Transverse colon (tissue), 4 donors: ENCODE measurements around the gene SVOP. TPM values are rescaled to one million over a fixed set of nuclear protein-coding genes. Genes with fewer than 3 reads are reported as not detected.
"Not testable (repeated sequence)": the region's sequence is repeated elsewhere in the genome, so short reads cannot be mapped to it uniquely, and the experiment has no call there.

Source experiments
- DNase-seq: peaks from one replicate; pipeline ENCODE4 v3.0.0-alpha.2; 2019
- H3K27ac ChIP-seq, 4 donors: fragments of 200-600 bp; sonication (generic); 2 replicates each; pipeline ENCODE4 v1.5.1; 2016 to 2018; ENCODE audit warnings: inconsistent platforms in 4 of 4
- H3K27me3 ChIP-seq: fragments of 200-600 bp; sonication (generic); 2 replicates; pipeline ENCODE4 v1.5.1; 2017; ENCODE audit warnings: inconsistent platforms
- H3K36me3 ChIP-seq, 4 donors: fragments of 200-600 bp; sonication (generic); 2 replicates each; pipeline ENCODE4 v1.5.1; 2017 to 2019; ENCODE audit warnings: inconsistent platforms in 4 of 4
- H3K4me1 ChIP-seq, 4 donors: fragments of 200-600 bp; sonication (generic); 2 replicates each; pipeline ENCODE4 v1.5.1; 2017 to 2020; ENCODE audit warnings: inconsistent platforms in 4 of 4
- H3K4me3 ChIP-seq, 4 donors: fragments of 200-600 bp; sonication (generic); 1 replicate in 1 of 4; 2 replicates in 3 of 4; pipeline versions ENCODE4 v1.5.1 to v1.6.1; 2017 to 2019; ENCODE audit warnings: inconsistent platforms in 4 of 4
- H3K9me3 ChIP-seq, 2 donors: fragments of 200-600 bp; sonication (generic); 2 replicates each; pipeline ENCODE4 v1.5.1; 2017 to 2019; ENCODE audit warnings: inconsistent platforms in 2 of 2
- CTCF ChIP-seq, 5 experiments: fragments of 200-600 bp in 3 of 5; fragments of 450-650 bp in 2 of 5; sonication (generic) in 3 of 5; IDR thresholded peaks; 1 replicate in 2 of 5; 2 replicates in 3 of 5; pipeline ENCODE4 v1.5.1; 2016 to 2017; ENCODE audit warnings: antibody characterized with exemption in 5 of 5, inconsistent platforms in 3 of 5, mild to moderate bottlenecking in 2 of 5, moderate library complexity in 1 of 5
- EP300 ChIP-seq: sonication (generic); formaldehyde crosslinking; IDR thresholded peaks from one replicate; pipeline ENCODE4 v1.6.1; 2017; ENCODE audit warnings: antibody characterized with exemption, low read depth
- POLR2A ChIP-seq: fragments of 450-650 bp; IDR thresholded peaks from one replicate; pipeline ENCODE4 v1.6.1; 2016; ENCODE audit warnings: antibody characterized with exemption, mild to moderate bottlenecking, moderate library complexity
- POLR2AphosphoS5 ChIP-seq, 3 donors: sonication (generic); formaldehyde crosslinking; IDR thresholded peaks; one replicate each; pipeline ENCODE4 v1.6.1; 2016; ENCODE audit warnings: antibody characterized with exemption in 3 of 3
- WGBS, 2 donors: methylation state at CpG; one replicate each; pipeline ENCODE4 v1.1.5; 2018; ENCODE audit warnings: low coverage in 1 of 2; 5-methylcytosine and 5-hydroxymethylcytosine counted together
- in situ Hi-C, 4 donors: fragments of 200-750 bp; cut with MboI; loops; one replicate each; pipeline versions ENCODE4 v1.15.0 to v1.15.1; 2017; ENCODE audit warnings: low sequenced_read_pairs in 3 of 4, low pct_ligation_motif_present in 1 of 4, low pct_unique_long_range_greater_than_20kb in 1 of 4
- intact Hi-C: fragments of 100-400 bp; cut with DNase I; formaldehyde crosslinking; loops from one replicate; pipeline ENCODE4 v1.15.1; 2023; ENCODE audit warnings: low total_unique reads
- total RNA-seq, 4 donors: library from RNA; depleted of rRNA; stranded (reverse); fragments of >200 nt; gene quantifications; one replicate each; pipeline ENCODE4 v1.1.0, GENCODE V29; 2016

Gene SVOP
- total RNA-seq, 4 donors from 2014 or later, result 0.16 to 0.55 TPM; not detected in 2

GRCh38 chr12:109044241-109044640 lies 23.4 kb upstream of the SVOP start:
- peaks cover 0 to 5% (median under 1%) of the 10 kb centered on the region in 4 donors for H3K4me1 ChIP-seq
- in situ Hi-C loops (no loop called here), intact Hi-C loops (no loop called here)
- WGBS, 2 donors, result 93 to 100% methylated on average over 2 to 5 of the region's 5 CpGs
- no peak overlapping the region for H3K27ac ChIP-seq
- no peak overlapping the region for H3K4me3 ChIP-seq
- peaks cover 28% of the 10 kb centered on the region for H3K27me3 ChIP-seq
- no peaks in the 10 kb centered on the region for H3K36me3 ChIP-seq
- TF ChIP-seq POLR2A (no peak), EP300 (no peak), POLR2AphosphoS5 (IDR thresholded peaks at IDR 0.05) (no peak), CTCF (IDR thresholded peaks at IDR 0.05) (no peak)
- H3K9me3 ChIP-seq, result no peaks in the 10 kb centered on the region
- DNase-seq, result no peak

DNA sequence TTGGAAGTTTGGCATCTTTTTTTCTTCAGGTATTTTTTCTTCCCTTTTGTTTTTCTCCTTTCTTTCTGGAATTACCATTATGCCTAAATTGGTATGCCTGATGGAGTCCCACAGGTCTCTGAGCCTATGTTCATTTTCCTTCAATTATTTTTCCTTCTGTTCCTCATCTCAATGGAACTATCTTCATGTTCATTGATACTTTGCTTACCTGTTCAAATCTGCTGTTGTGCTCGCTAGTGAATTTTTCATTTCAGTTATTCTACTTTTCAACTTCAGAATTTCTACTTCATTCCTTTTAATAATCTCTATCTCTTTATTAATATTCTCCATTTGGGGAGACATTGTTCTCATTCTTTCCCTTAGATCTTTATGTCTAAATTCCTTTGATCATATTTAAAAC lies 16.1 kb upstream of the SVOP start:
- no peaks in the 10 kb centered on the region for H3K36me3 ChIP-seq
- H3K4me3 ChIP-seq, result no peak overlapping the region
- peaks cover 8% of the 10 kb centered on the region for H3K27me3 ChIP-seq
- no peaks in the 10 kb centered on the region for H3K4me1 ChIP-seq
- intact Hi-C loops (no loop called here), in situ Hi-C loops (no loop called here)
- TF ChIP-seq CTCF (IDR thresholded peaks at IDR 0.05), result no peak
- TF ChIP-seq EP300, result no peak
- TF ChIP-seq POLR2AphosphoS5 (IDR thresholded peaks at IDR 0.05), result no peak
- TF ChIP-seq POLR2A, result no peak
- no peaks in the 10 kb centered on the region for H3K9me3 ChIP-seq
- DNase-seq, result no peak
- no peak overlapping the region for H3K27ac ChIP-seq
- WGBS, 2 donors, result 87 to 88% methylated on average over 1 of the region's 1 CpG

GRCh38 chr12:109033239-109034196 lies 12.7 kb upstream of the SVOP start:
- Histone ChIP-seq H3K36me3 (no peaks in the 10 kb centered on the region), H3K4me3 (no peak overlapping the region), H3K27me3 (no peaks in the 10 kb centered on the region), H3K4me1 (no peaks in the 10 kb centered on the region), H3K9me3 (no peaks in the 10 kb centered on the region), H3K27ac (no peak overlapping the region)
- TF ChIP-seq CTCF (IDR thresholded peaks at IDR 0.05), result no peak
- TF ChIP-seq POLR2AphosphoS5 (IDR thresholded peaks at IDR 0.05), result no peak
- no peak for TF ChIP-seq EP300
- no peak for TF ChIP-seq POLR2A
- 38 to 39% methylated on average over 7 of the region's 7 CpGs for WGBS, 2 donors
- in situ Hi-C loops, result no loop called here
- DNase-seq, result no peak
- intact Hi-C loops, result no loop called here

GRCh38 chr12:109029411-109029810 lies 8.5 kb upstream of the SVOP start:
- Histone ChIP-seq H3K36me3 (no peaks in the 10 kb centered on the region), H3K4me1 (no peaks in the 10 kb centered on the region), H3K4me3 (no peak overlapping the region), H3K9me3 (no peaks in the 10 kb centered on the region), H3K27me3 (peaks cover under 1% of the 10 kb centered on the region), H3K27ac (no peak overlapping the region)
- no peak for TF ChIP-seq EP300
- TF ChIP-seq POLR2AphosphoS5 (IDR thresholded peaks at IDR 0.05), result no peak
- TF ChIP-seq CTCF (IDR thresholded peaks at IDR 0.05), result no peak
- TF ChIP-seq POLR2A, result no peak
- WGBS, 2 donors, result 43 to 48% methylated on average over 1 to 2 of the region's 2 CpGs
- in situ Hi-C loops, result no loop called here
- no peak for DNase-seq
- intact Hi-C loops, result no loop called here

- H3K27me3 ChIP-seq, H3K4me3 ChIP-seq, H3K9me3 ChIP-seq, H3K4me1 ChIP-seq, H3K36me3 ChIP-seq, H3K27ac ChIP-seq, in situ Hi-C loops, intact Hi-C loops, DNase-seq: not testable (repeated sequence)
- WGBS, 2 donors, result 73% methylated on average over 3 of the region's 3 CpGs; no CpG with 5 or more reads in 1 of the 2 donors
Measured at GRCh38 chr12:109028624-109029023, 7.8 kb upstream of the SVOP start.
